ENCODE results near the gene FAF2.

GRCh38 chr5:176549871-176550270 is 101.7 kb downstream of the FAF2 start:
- TF ChIP-seq EP300 (IDR thresholded peaks at IDR 0.05; ENCODE audit: borderline replicate concordance in 1 of 2, control insufficient read depth in 1 of 2, low read depth in 2 of 2, low read length in 2 of 2) (no peak), YY1 (IDR thresholded peaks at IDR 0.05; ENCODE audit: low read depth, low read length) (no peak), NFXL1 (IDR thresholded peaks at IDR 0.05; ENCODE audit: borderline replicate concordance) (no peak), STAT3 (IDR thresholded peaks at IDR 0.05; ENCODE audit: low read depth, low read length) (no peak), CTCF (IDR thresholded peaks at IDR 0.05 in 2 of 3, conservative IDR thresholded peaks at IDR 0.05 in 1 of 3; ENCODE audit: control insufficient read depth in 2 of 3, extremely low read depth in 1 of 3, insufficient read depth in 1 of 3, low read depth in 3 of 3, low read length in 3 of 3) (no peak), BRCA1 (IDR thresholded peaks at IDR 0.05; ENCODE audit: low read depth, low read length) (no peak), CHD1 (IDR thresholded peaks at IDR 0.05; ENCODE audit: low read depth, low read length) (no peak), RAD21 (IDR thresholded peaks at IDR 0.05; ENCODE audit: insufficient read depth, low read depth, low read length) (no peak), IKZF1 (conservative IDR thresholded peaks at IDR 0.05) (no peak), FOXK2 (IDR thresholded peaks at IDR 0.05) (no peak)

Data from GM12878 (cell line).